Measurements from ENCODE around the gene METTL25B.

Gene METTL25B

DNA sequence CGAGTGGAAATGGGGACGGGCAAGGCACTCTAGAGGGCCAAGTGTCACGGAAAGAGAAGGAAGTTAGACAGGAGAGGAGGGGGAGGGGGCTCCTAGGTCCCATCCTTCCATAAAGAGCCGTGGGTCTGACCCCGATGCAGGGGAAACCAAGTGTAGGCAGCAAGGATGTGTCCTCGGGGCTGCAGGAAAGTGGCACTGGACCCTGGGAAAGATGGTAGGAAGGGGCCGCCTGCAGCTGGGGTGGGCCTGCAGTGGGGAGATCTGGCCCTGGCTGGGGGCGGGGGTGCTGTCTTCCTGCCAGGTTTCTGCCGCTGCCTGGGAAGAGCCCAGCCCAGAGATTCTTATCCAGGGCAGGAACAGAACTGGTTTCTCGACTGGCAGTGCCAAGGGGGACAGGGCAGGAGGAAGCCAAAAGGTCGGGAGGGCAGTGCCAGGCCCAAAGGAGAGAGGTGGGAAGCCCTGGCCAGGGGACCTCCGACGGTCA lies 35.8 kb upstream of the METTL25B start:
- no peak overlapping the region for H3K4me3 ChIP-seq (ENCODE audit: low read length in 2 of 2)
- peak overlapping the region; percentile 31 for H3K9ac ChIP-seq (ENCODE audit: low read depth, low read length, poor library complexity)
- H2BK15ac ChIP-seq (ENCODE audit: low read length), result peak overlapping the region; percentile 92
- peak overlapping the region; percentile 66 for H4K91ac ChIP-seq (ENCODE audit: low read depth, low read length, poor library complexity)
- H2BK120ac ChIP-seq (ENCODE audit: low read depth, low read length), result peak overlapping the region; percentile 98
- H3K27ac ChIP-seq (replicated peaks; ENCODE audit: low read length), result peak overlapping the region; percentile 71
- peak overlapping the region; percentile 80 for H3K4ac ChIP-seq (ENCODE audit: low read length)
- no peaks in the 10 kb centered on the region for H3K36me3 ChIP-seq (replicated peaks in 1 of 2; ENCODE audit: control insufficient read depth in 2 of 2, insufficient read depth in 2 of 2, low read length in 2 of 2)
- no CpG with 5 or more reads among the region's 13 CpGs for WGBS, 2 donors (ENCODE audit: extremely low coverage in 2 of 2, insufficient read length in 2 of 2, insufficient replicate concordance in 1 of 2)
- peak overlapping the region; percentile 52 for H3K23ac ChIP-seq (ENCODE audit: low read depth, low read length, poor library complexity)
- H3K9me3 ChIP-seq (replicated peaks in 1 of 2; ENCODE audit: control insufficient read depth in 2 of 2, insufficient read depth in 1 of 2, low read depth in 1 of 2, low read length in 2 of 2), result no peaks in the 10 kb centered on the region
- H3K79me1 ChIP-seq (ENCODE audit: low read depth, low read length), result no peaks in the 10 kb centered on the region
- H2BK12ac ChIP-seq (ENCODE audit: low read length), result peak overlapping the region; percentile 95
- peak overlapping the region; percentile 86 for H3K18ac ChIP-seq (ENCODE audit: low read length)
- H3K27me3 ChIP-seq (ENCODE audit: control insufficient read depth in 3 of 3, insufficient read depth in 3 of 3, low read depth in 1 of 3, low read length in 3 of 3), result peaks cover 0 to 18% (median 0%) of the 10 kb centered on the region in 3 experiments
- H3K4me1 ChIP-seq (ENCODE audit: control insufficient read depth in 2 of 2, insufficient read depth in 1 of 2, low read depth in 1 of 2, low read length in 2 of 2), result peaks cover 47 to 54% of the 10 kb centered on the region in 2 donors
- no peak for DNase-seq (ENCODE audit: low spot score)
- H2BK5ac ChIP-seq (ENCODE audit: low read length), result peak overlapping the region; percentile 63
- no peak overlapping the region for H3K14ac ChIP-seq (ENCODE audit: low read length)
- no peak overlapping the region for H4K8ac ChIP-seq (ENCODE audit: low read depth, low read length)
- H2AK5ac ChIP-seq (ENCODE audit: low read depth, low read length), result peak overlapping the region; percentile 99
- peak overlapping the region; percentile 67 for H2AFZ ChIP-seq (ENCODE audit: low read length)
- peak overlapping the region; percentile 51 for H3K4me2 ChIP-seq (ENCODE audit: insufficient read depth, low read length, poor library complexity, severe bottlenecking)

DNA sequence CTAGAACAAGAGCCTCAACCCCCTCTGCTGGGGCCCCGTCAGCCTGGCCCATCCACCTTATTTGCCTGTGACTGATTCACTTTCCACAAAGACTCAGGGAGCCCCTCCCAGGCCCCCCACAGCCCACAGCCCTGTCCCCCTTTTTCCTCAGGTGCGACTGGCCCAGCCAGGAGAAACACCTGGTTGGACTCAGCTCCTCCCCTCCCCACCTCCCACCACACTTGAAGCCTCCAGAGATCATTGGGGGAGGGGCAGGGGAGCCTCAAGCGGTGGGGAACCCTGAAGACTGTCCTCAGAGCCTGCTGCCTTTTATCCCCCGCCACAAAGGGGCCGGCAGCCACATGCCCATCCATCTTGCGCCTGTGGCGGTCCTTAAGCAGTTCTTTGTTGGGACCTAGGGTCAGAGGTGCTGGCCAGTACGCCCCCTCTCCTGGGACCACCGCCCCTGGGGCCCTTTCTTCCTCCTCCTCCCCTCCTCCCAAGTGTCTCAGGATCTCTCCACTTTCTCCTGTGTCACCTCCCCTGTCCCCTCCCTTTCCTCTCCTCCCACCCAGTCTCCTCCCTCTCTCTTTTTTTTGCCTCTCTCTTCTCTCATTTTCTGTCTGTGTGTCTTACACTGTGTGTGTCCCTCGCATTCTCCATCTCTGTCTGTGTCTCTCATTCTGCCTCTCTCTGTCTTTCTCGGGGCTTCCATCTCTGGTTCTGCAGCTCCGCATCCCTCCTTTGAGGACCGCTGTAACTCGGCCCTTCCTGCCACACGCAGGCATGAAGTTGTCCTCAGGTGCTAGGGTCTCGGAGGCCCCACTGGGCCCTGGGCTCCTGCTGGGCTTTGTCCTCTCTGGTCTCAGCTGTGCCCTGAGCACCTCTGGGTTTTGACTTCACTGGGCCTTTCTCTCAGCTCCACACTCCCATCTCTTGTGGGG lies 35.1 kb upstream of the METTL25B start:
- H4K91ac ChIP-seq (ENCODE audit: low read depth, low read length, poor library complexity), result peak overlapping the region; percentile 66
- no peak overlapping the region for H3K4ac ChIP-seq (ENCODE audit: low read length)
- peaks cover 47 to 56% of the 10 kb centered on the region in 2 donors for H3K4me1 ChIP-seq (ENCODE audit: control insufficient read depth in 2 of 2, insufficient read depth in 1 of 2, low read depth in 1 of 2, low read length in 2 of 2)
- H3K27me3 ChIP-seq (ENCODE audit: control insufficient read depth in 3 of 3, insufficient read depth in 3 of 3, low read depth in 1 of 3, low read length in 3 of 3), result peaks cover 0 to 18% (median 0%) of the 10 kb centered on the region in 3 experiments
- no peak overlapping the region for H3K23ac ChIP-seq (ENCODE audit: low read depth, low read length, poor library complexity)
- peak overlapping the region; percentile 80 for H2BK12ac ChIP-seq (ENCODE audit: low read length)
- no peaks in the 10 kb centered on the region for H3K9me3 ChIP-seq (replicated peaks in 1 of 2; ENCODE audit: control insufficient read depth in 2 of 2, insufficient read depth in 1 of 2, low read depth in 1 of 2, low read length in 2 of 2)
- H3K4me2 ChIP-seq (ENCODE audit: insufficient read depth, low read length, poor library complexity, severe bottlenecking), result peak overlapping the region; percentile 51
- H2AFZ ChIP-seq (ENCODE audit: low read length), result peak overlapping the region; percentile 67
- H3K9ac ChIP-seq (ENCODE audit: low read depth, low read length, poor library complexity), result peak overlapping the region; percentile 38
- no peak overlapping the region for H3K4me3 ChIP-seq (ENCODE audit: low read length in 2 of 2)
- H3K27ac ChIP-seq (replicated peaks; ENCODE audit: low read length), result peak overlapping the region; percentile 71
- peak overlapping the region; percentile 63 for H2BK5ac ChIP-seq (ENCODE audit: low read length)
- H3K14ac ChIP-seq (ENCODE audit: low read length), result no peak overlapping the region
- no peak overlapping the region for H4K8ac ChIP-seq (ENCODE audit: low read depth, low read length)
- H2BK15ac ChIP-seq (ENCODE audit: low read length), result peak overlapping the region; percentile 92
- DNase-seq (ENCODE audit: low spot score), result peak; percentile 81
- peaks cover 0 to 3% of the 10 kb centered on the region in 2 donors for H3K36me3 ChIP-seq (replicated peaks in 1 of 2; ENCODE audit: control insufficient read depth in 2 of 2, insufficient read depth in 2 of 2, low read length in 2 of 2)
- H3K79me1 ChIP-seq (ENCODE audit: low read depth, low read length), result no peaks in the 10 kb centered on the region
- H2BK120ac ChIP-seq (ENCODE audit: low read depth, low read length), result peak overlapping the region; percentile 98
- H2AK5ac ChIP-seq (ENCODE audit: low read depth, low read length), result peak overlapping the region; percentile 99
- H3K18ac ChIP-seq (ENCODE audit: low read length), result peak overlapping the region; percentile 86
- no CpG with 5 or more reads among the region's 16 CpGs for WGBS, 2 donors (ENCODE audit: extremely low coverage in 2 of 2, insufficient read length in 2 of 2, insufficient replicate concordance in 1 of 2)

DNA sequence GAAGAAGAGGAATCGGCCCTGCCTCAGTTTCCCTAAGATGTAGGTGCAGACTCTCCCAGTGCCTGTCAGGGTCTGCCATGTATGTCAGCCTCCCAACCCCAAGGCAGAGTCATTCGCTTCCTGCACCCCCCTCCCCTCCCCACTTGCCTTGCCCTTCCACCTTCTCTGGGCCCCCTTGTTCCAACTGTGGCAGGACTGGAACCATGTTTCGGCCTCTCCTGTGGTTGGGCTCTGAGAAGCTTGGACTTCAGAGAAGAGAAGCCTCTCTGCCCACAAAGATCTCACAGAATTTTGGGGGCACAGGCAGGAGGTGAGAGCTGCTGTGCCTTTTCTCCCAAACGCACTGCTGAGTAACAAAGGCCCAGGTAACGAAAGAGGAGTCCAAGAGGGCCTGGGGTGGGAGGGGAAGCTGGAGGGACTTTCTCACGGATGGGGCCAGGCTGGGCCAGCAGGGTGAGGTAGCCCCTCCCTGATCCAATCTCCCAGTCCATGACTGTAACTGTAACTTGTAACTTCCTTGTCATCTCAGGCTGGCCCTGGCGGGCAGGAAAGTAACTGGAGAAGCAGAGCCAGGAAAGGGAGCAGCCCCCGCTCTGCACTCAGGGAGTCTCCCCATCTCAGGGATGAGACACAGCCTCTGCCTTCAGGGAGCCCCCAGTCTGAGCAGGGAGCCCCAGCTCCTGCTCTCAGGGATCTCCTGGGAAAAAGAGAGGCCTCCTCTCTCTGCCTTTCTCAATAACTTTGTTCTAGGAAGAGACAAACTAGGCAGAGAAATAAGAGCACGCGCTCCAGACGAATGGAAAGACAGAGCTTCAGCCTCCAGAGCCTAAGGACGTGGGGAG lies 34.2 kb upstream of the METTL25B start:
- peak overlapping the region; percentile 80 for H2BK12ac ChIP-seq (ENCODE audit: low read length)

More for the DNA sequence above, 34.2 kb upstream of the METTL25B start:
- Histone ChIP-seq H3K18ac (ENCODE audit: low read length) (peak overlapping the region; percentile 77), H3K23ac (ENCODE audit: low read depth, low read length, poor library complexity) (no peak overlapping the region), H3K36me3 (replicated peaks in 1 of 2; ENCODE audit: control insufficient read depth in 2 of 2, insufficient read depth in 2 of 2, low read length in 2 of 2) (peaks cover 7 to 8% of the 10 kb centered on the region in 2 donors), H3K9ac (ENCODE audit: low read depth, low read length, poor library complexity) (no peak overlapping the region), H3K27me3 (ENCODE audit: control insufficient read depth in 3 of 3, insufficient read depth in 3 of 3, low read depth in 1 of 3, low read length in 3 of 3) (peaks cover 0 to 18% (median 0%) of the 10 kb centered on the region in 3 experiments), H2AK5ac (ENCODE audit: low read depth, low read length) (peak overlapping the region; percentile 82), H4K91ac (ENCODE audit: low read depth, low read length, poor library complexity) (no peak overlapping the region), H2BK15ac (ENCODE audit: low read length) (peak overlapping the region; percentile 40), H3K27ac (replicated peaks; ENCODE audit: low read length) (peak overlapping the region; percentile 71), H3K4ac (ENCODE audit: low read length) (no peak overlapping the region), H3K4me2 (ENCODE audit: insufficient read depth, low read length, poor library complexity, severe bottlenecking) (no peak overlapping the region), H2BK120ac (ENCODE audit: low read depth, low read length) (peak overlapping the region; percentile 3), H3K4me1 (ENCODE audit: control insufficient read depth in 2 of 2, insufficient read depth in 1 of 2, low read depth in 1 of 2, low read length in 2 of 2) (peaks cover 47 to 56% of the 10 kb centered on the region in 2 donors), H3K14ac (ENCODE audit: low read length) (no peak overlapping the region), H3K4me3 (ENCODE audit: low read length in 2 of 2) (no peak overlapping the region), H4K8ac (ENCODE audit: low read depth, low read length) (no peak overlapping the region), H3K79me1 (ENCODE audit: low read depth, low read length) (no peaks in the 10 kb centered on the region), H2BK5ac (ENCODE audit: low read length) (peak overlapping the region; percentile 63), H2AFZ (ENCODE audit: low read length) (peak overlapping the region; percentile 27), H3K9me3 (replicated peaks in 1 of 2; ENCODE audit: control insufficient read depth in 2 of 2, insufficient read depth in 1 of 2, low read depth in 1 of 2, low read length in 2 of 2) (no peaks in the 10 kb centered on the region)
- WGBS, 2 donors (ENCODE audit: extremely low coverage in 2 of 2, insufficient read length in 2 of 2, insufficient replicate concordance in 1 of 2), result no CpG with 5 or more reads among the region's 12 CpGs
- no peak for DNase-seq (ENCODE audit: low spot score)

Measured in neuronal stem cell (in vitro differentiated cells).